Measurements from ENCODE around the gene EYA4. TPM values are rescaled to one million over a fixed set of nuclear protein-coding genes. Genes with fewer than 3 reads are reported as not detected.
A peak's percentile ranks its signal among the peaks of the same experiment; 100 is the strongest.

Gene EYA4
- total and polyA plus RNA-seq, 8 donors = 0.03 to 16.3 (median 0.87) TPM; not detected in 1

DNA sequence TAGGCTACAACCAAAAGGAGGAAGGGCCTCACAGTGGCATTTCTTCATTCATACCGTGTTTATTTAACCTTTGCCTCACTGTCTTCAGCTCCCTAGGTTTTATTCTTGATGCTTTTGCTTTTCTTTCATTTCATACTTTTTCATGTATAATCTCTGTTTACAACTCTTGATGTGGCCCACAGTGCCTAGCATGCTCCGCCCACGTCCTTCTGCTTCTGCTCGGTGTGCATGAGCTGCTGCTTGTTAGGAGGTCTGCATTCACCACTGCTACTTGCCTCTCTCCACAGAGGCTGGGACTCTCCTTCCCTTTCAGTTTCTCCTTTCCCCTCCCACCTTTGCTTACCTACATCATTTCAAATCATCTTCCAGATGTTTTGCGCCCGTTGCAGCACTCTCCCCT lies 147.6 kb downstream of the EYA4 start:
- Histone ChIP-seq H3K27ac (no peak overlapping the region), H3K4me1 (no peaks in the 10 kb centered on the region), H3K36me3 (no peaks in the 10 kb centered on the region), H3K27me3 (no peaks in the 10 kb centered on the region), H3K9me3 (no peaks in the 10 kb centered on the region), H3K4me3 (no peak overlapping the region)
- TF ChIP-seq, protein P1, sequence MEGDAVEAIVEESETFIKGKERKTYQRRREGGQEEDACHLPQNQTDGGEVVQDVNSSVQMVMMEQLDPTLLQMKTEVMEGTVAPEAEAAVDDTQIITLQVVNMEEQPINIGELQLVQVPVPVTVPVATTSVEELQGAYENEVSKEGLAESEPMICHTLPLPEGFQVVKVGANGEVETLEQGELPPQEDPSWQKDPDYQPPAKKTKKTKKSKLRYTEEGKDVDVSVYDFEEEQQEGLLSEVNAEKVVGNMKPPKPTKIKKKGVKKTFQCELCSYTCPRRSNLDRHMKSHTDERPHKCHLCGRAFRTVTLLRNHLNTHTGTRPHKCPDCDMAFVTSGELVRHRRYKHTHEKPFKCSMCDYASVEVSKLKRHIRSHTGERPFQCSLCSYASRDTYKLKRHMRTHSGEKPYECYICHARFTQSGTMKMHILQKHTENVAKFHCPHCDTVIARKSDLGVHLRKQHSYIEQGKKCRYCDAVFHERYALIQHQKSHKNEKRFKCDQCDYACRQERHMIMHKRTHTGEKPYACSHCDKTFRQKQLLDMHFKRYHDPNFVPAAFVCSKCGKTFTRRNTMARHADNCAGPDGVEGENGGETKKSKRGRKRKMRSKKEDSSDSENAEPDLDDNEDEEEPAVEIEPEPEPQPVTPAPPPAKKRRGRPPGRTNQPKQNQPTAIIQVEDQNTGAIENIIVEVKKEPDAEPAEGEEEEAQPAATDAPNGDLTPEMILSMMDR (IDR thresholded peaks at IDR 0.05) = no peak
- TF ChIP-seq POLR2AphosphoS5 (IDR thresholded peaks at IDR 0.05) = no peak
- TF ChIP-seq EP300 (IDR thresholded peaks at IDR 0.05) = no peak
- TF ChIP-seq POLR2A (IDR thresholded peaks at IDR 0.05) = no peak
- DNase-seq = no peak
- 69 to 82% (median 77%) methylated on average over 6 of the region's 6 CpGs for WGBS, 5 donors
- intact Hi-C loops (cut with DNase I; ENCODE audit: low total_unique reads) = no loop called here

DNA sequence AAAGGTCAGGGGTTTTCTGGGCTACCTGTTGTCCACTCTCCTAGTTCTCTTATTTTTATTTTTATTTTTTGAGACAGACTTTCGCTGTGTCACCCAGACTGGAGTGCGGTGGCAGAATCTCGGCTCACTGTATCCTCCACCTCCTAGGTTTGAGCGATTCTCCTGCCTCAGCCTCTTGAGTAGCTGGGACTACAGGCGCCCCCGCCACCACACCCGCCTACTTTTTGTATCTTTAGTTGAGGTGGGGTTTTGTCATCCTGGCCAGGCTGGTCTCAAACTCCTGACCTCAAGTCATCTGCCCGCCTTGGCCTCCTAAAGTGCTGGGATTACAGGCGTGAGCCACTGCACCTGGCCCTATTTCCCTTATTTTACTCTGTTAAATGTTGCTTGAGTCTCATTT lies 149.0 kb downstream of the EYA4 start:
- intact Hi-C loops (cut with DNase I; ENCODE audit: low total_unique reads) = no loop called here
- no peak for TF ChIP-seq POLR2AphosphoS5 (IDR thresholded peaks at IDR 0.05)
- no peaks in the 10 kb centered on the region for H3K9me3 ChIP-seq

DNA sequence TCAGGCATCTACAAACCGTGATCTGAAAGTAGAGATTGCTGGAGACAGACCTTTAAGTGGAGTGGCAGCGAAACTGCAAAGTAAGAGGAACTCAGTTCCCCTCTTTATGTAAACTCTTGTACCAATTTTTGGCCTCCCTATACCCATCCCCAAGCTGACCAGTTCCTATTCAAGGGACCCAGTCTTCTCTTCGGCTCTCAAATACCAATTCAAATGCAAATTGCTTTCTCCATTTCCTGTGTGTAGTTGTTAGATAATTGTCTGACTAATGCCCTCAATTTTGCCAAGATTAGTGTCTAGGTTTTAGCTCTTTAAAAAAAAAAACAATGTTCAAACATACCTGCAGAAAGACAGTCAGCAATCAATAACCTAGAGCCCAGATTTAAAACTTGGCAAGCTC lies 150.9 kb downstream of the EYA4 start:
- TF ChIP-seq, protein P1 (IDR thresholded peaks at IDR 0.05) = no peak
- TF ChIP-seq EP300 (IDR thresholded peaks at IDR 0.05) (no peak), POLR2A (IDR thresholded peaks at IDR 0.05) (no peak), POLR2AphosphoS5 (IDR thresholded peaks at IDR 0.05) (no peak)
- intact Hi-C loops (cut with DNase I; ENCODE audit: low total_unique reads) = no loop called here
- no peaks in the 10 kb centered on the region for H3K36me3 ChIP-seq
- no peak overlapping the region for H3K27ac ChIP-seq
- no peak for DNase-seq
- WGBS, 5 donors = 75 to 89% (median 84%) methylated on average over 3 of the region's 3 CpGs
- H3K9me3 ChIP-seq = no peaks in the 10 kb centered on the region
- H3K27me3 ChIP-seq = no peaks in the 10 kb centered on the region
- no peak overlapping the region for H3K4me3 ChIP-seq
- no peaks in the 10 kb centered on the region for H3K4me1 ChIP-seq

More for the DNA sequence above, 149.0 kb downstream of the EYA4 start:
- H3K4me1 ChIP-seq = no peaks in the 10 kb centered on the region
- no peak overlapping the region for H3K27ac ChIP-seq
- no peak overlapping the region for H3K4me3 ChIP-seq
- 93 to 98% (median 94%) methylated on average over 9 of the region's 9 CpGs for WGBS, 5 donors
- DNase-seq = no peak
- H3K36me3 ChIP-seq = no peaks in the 10 kb centered on the region
- no peaks in the 10 kb centered on the region for H3K27me3 ChIP-seq

DNA sequence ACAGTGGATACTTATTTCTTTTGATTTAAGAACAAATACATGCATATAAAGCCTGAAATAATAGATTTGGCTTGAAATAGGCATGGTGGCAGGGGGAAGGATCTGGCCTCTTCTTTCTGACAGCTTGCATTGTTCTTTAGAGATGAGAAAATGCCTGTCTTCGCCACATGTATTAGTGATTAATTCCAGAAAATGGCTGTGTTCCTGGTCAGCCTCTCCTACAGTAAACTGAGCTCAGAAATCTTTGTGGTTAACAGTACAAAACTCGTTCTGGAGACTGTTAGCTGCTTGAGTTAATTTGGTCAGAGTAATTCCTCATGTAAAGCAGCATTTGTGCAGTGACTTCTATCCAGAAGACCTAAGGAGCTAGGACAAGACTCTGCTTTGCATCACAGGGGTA lies 151.5 kb downstream of the EYA4 start:
- no peaks in the 10 kb centered on the region for H3K4me1 ChIP-seq
- H3K27me3 ChIP-seq = no peaks in the 10 kb centered on the region
- H3K36me3 ChIP-seq = no peaks in the 10 kb centered on the region
- TF ChIP-seq POLR2AphosphoS5 (IDR thresholded peaks at IDR 0.05) (no peak), POLR2A (IDR thresholded peaks at IDR 0.05) (no peak), EP300 (IDR thresholded peaks at IDR 0.05) (no peak)
- TF ChIP-seq, protein P1 (IDR thresholded peaks at IDR 0.05) = no peak
- intact Hi-C loops (cut with DNase I; ENCODE audit: low total_unique reads) = no loop called here
- WGBS, 5 donors = 54 to 72% (median 65%) methylated on average over 2 of the region's 2 CpGs
- H3K9me3 ChIP-seq = no peaks in the 10 kb centered on the region
- H3K27ac ChIP-seq = no peak overlapping the region
- DNase-seq = peak in 1 of 2 donors; percentile 14
- H3K4me3 ChIP-seq = no peak overlapping the region

DNA sequence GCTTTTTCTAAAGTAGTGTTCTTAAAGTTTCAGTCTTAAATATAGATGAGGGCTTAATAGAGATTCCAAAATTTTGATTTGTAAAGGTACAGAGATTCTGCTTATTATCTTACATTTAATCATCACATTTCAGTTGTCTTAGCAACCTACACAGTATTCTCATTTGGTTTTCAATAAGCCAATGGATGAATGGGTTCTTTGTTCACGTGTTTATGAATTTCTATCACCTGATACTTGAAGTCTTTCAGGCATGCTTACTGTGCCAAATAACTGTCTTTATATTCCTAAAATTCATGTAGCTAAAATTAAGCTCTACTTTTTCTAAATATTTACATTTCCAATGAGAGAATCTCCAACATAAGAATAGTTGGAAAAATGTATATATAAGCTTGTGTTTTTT lies 152.7 kb downstream of the EYA4 start:
- Histone ChIP-seq H3K27ac (no peak overlapping the region), H3K36me3 (no peaks in the 10 kb centered on the region), H3K4me3 (no peak overlapping the region), H3K27me3 (no peaks in the 10 kb centered on the region), H3K4me1 (no peaks in the 10 kb centered on the region), H3K9me3 (no peaks in the 10 kb centered on the region)
- intact Hi-C loops (cut with DNase I; ENCODE audit: low total_unique reads) = no loop called here
- TF ChIP-seq, protein P1 (IDR thresholded peaks at IDR 0.05) = no peak
- TF ChIP-seq POLR2A (IDR thresholded peaks at IDR 0.05) (no peak), EP300 (IDR thresholded peaks at IDR 0.05) (no peak), POLR2AphosphoS5 (IDR thresholded peaks at IDR 0.05) (no peak)
- DNase-seq = no peak
- 61 to 80% (median 63%) methylated on average over 1 of the region's 1 CpG for WGBS, 5 donors
